ENCODE data around the gene GTF2I. TPM values are rescaled to one million over a fixed set of nuclear protein-coding genes. Genes with fewer than 3 reads are reported as not detected.
A peak's percentile ranks its signal among the peaks of the same experiment; 100 is the strongest.
"Not testable (repeated sequence)": the region's sequence is repeated elsewhere in the genome, so short reads cannot be mapped to it uniquely, and the experiment has no call there.

The GTF2I gene
- total RNA-seq (ENCODE audit: insufficient read depth, low replicate concordance): 106 TPM

DNA sequence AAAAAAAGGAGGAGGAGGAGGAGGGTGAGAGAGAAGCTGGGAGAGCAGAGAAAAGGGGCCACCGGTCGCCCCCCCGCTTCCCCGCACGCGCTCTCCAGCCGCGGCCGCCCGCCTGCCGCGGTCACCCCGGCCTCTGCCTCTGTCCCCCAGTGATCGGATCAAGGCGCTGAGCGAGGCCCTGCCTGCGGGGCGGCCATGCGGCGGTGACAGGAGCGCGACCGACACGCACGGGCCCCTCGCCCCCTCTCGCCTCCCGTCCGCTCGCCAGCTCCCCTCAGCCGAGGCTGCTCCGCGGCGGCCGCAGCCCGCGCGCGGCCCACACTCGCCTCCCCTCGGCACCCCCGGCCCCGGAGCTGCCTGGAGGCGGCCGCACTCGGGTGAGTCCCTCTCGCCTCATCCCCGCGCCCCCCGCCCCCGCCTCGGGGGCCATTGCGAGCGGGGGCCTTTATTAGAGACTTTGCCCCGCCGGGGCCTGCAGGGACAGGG, at the start of gene GTF2I:
Gene GTF2I (plus strand): TSS at position 27 of the 486 bp plus-strand sequence. CDS start 31,411 bp downstream, outside the sequence.
- no peak for DNase-seq (ENCODE audit: low spot score)

- no peak for DNase-seq (ENCODE audit: low spot score)
Measured at GRCh38 chr7:74612015-74612829, 45.3 kb upstream of the GTF2I start.

DNA sequence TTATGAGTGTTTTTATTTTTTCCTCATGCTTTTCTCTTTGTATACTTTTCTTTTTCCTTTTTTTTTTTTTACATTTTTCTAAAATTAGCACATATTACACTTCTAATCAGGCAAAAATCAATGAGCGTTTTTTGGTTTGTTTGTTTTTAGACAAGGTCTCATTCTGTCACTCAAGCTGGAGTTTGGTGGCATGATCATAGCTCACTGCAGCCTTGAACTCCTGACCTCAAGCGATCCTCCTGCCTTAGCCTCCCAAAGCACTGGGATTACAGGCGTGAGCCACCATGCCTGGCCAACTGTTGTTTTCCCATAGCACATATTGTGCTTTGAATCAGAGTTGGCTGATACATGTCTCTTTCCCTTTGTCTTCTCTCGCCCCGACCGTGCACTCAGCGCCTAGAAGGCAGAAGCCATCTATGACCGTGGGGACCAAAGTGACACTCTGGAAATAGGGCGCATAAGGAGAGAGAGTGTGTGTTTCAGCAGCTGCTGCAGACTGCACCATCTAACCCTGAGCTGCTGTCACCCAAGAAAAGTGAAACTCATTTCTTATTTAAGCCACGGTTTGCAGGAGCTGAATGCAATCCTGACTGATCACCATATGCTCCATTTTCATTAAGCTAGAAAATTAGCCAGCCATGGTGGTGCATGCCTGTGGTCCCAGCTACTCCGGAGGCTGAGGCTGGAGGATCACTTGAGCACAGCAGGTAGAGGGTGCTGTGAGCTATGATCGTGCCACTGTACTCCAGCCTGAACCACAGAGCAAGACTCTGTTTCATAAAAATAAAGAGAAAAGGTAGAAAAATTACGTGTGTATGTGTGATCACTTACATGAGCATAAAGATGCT, 41.4 kb upstream of the GTF2I start:
- no peak for DNase-seq (ENCODE audit: low spot score)

GRCh38 chr7:74617180-74617744, 40.3 kb upstream of the GTF2I start:
- peak; percentile 38 for DNase-seq (ENCODE audit: low spot score)

GRCh38 chr7:74619235-74619860, 38.2 kb upstream of the GTF2I start:
- no peak for DNase-seq (ENCODE audit: low spot score)

- no peak for DNase-seq (ENCODE audit: low spot score)
Measured at GRCh38 chr7:74622228-74622749, 35.2 kb upstream of the GTF2I start.

DNA sequence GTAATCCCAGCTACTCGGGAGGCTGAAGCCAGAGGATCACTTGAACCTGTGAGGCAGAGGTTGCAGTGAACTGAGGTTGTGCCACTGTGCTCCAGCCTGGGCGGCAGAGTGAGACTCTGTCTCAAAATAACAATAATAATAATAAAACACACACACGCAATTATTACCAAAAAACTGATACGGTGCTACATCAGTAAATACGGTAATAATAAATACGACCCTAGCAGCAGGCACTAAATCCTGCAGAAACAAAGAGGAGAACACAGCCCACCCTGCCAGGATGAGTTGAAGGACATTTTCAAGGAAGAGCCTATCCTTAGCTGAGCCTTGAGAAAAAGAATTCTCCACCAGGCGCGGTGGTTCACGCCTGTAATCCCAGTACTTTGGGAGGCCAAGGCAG, 34.4 kb upstream of the GTF2I start:
- DNase-seq (ENCODE audit: low spot score): no peak

DNA sequence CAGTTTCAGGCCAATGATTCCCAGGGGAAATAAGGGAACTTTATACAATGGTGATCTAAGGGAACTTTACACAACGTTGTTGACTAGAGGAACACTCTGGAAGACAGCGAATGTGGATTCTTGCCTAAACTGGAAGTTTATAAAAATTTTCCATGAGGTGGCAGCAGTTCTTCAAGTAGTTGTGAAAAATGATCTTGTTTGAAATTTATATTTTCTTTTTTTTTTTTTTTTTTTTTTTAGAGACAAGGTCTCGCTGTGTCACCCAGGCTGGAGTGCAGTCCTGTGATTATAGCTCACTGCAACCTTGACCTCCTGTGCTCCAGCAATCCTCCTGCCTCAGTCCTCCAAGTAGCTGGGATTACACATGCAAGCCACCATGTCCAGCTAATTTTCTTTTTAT, 32.1 kb upstream of the GTF2I start:
- DNase-seq (ENCODE audit: low spot score): peak; percentile 72

GRCh38 chr7:74627661-74628411, 29.7 kb upstream of the GTF2I start:
- DNase-seq (ENCODE audit: low spot score): peak; percentile 78

DNA sequence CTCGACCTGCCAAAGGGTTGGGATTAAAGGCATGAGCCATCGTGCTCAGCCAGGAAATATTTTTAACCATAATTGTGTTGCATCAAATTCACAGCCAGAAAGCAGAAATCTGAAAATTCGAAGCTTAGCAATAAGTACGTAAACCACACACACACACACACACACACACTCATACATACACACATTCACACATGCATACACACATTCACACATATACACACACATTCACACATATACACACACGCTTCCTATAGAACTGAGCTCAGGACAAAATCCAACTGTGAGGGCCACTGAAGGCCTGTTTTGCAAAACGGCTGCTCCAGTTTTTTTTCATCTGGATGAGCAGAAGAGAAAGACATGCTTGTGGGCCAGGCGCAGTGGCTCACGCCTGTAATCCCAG, 25.0 kb upstream of the GTF2I start:
- DNase-seq (ENCODE audit: low spot score): no peak

- DNase-seq (ENCODE audit: low spot score): no peak
Measured at GRCh38 chr7:74633451-74633921, 24.0 kb upstream of the GTF2I start.

- DNase-seq (ENCODE audit: low spot score): no peak
Measured at GRCh38 chr7:74637745-74638144, 19.8 kb upstream of the GTF2I start.

- peak; percentile 56 for DNase-seq (ENCODE audit: low spot score)
Measured at GRCh38 chr7:74650055-74650454, 7.5 kb upstream of the GTF2I start.

- not testable (repeated sequence) for DNase-seq (ENCODE audit: low spot score)
Measured at GRCh38 chr7:74650493-74651132, 6.9 kb upstream of the GTF2I start.

GRCh38 chr7:74651133-74651504, 6.4 kb upstream of the GTF2I start:
- not testable (repeated sequence) for DNase-seq (ENCODE audit: low spot score)

GRCh38 chr7:74653686-74654181, 3.8 kb upstream of the GTF2I start:
- DNase-seq (ENCODE audit: low spot score): no peak

- no peak for DNase-seq (ENCODE audit: low spot score)
Measured at GRCh38 chr7:74654811-74655210, 2.7 kb upstream of the GTF2I start.

DNA sequence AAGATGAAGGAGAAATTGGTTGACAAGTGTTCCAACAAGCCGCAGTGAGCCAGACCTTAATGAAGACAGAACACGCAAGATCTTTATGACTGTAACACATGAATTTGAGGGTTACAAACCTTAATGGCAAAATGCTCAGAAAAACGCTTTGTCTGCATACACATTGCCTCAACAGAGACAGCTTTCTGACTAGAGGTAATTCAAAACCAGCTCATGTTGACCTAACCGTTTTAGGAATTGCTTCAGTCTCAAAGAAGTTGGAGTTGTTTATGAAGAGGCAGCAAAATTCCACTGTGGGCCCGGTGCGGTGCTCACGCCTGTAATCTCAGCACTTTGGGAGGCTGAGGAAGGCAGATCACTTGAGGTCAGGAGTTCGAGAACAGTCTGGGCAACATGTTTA, 2.2 kb upstream of the GTF2I start:
- no peak for DNase-seq (ENCODE audit: low spot score)

- DNase-seq (ENCODE audit: low spot score): no peak
Measured at GRCh38 chr7:74655768-74656440, 1.6 kb upstream of the GTF2I start.
